Karpas-422 (cell line): Measurements from ENCODE around the gene MAD2L1. TPM values are rescaled to one million over a fixed set of nuclear protein-coding genes. Genes with fewer than 3 reads are reported as not detected.

Experiments used
- DNase-seq: peaks from one replicate; pipeline ENCODE4 v3.0.0-alpha.2; 2015
- H2AFZ ChIP-seq: fragments of 200-600 bp; sonication (generic); 2 replicates; pipeline ENCODE4 v1.6.1; 2014; ENCODE audit warnings: antibody characterized with exemption, low read length, mixed read lengths
- H3K27ac ChIP-seq: fragments of 200-600 bp; sonication (generic); 2 replicates; pipeline ENCODE4 v1.5.1; 2014; ENCODE audit warnings: mild to moderate bottlenecking, low read length, moderate library complexity
- H3K27me3 ChIP-seq: fragments of 200-600 bp; sonication (generic); 2 replicates; pipeline ENCODE4 v1.6.1; 2014; ENCODE audit warnings: low read length, mixed read lengths
- H3K36me3 ChIP-seq: fragments of 200-600 bp; sonication (generic); 2 replicates; pipeline ENCODE4 v1.6.1; 2014; ENCODE audit warnings: low read length, mixed read lengths; ENCODE audit not compliant: insufficient read depth
- H3K4me1 ChIP-seq: fragments of 200-600 bp; sonication (generic); 2 replicates; pipeline ENCODE4 v1.6.1; 2014; ENCODE audit warnings: mild to moderate bottlenecking, low read length, mixed read lengths
- H3K4me2 ChIP-seq: fragments of 200-600 bp; sonication (generic); 2 replicates; pipeline ENCODE4 v1.6.1; 2014; ENCODE audit warnings: low read length, low read depth, mild to moderate bottlenecking; ENCODE audit not compliant: poor library complexity, severe bottlenecking
- H3K4me3 ChIP-seq: fragments of 200-600 bp; sonication (generic); 2 replicates; pipeline ENCODE4 v1.5.1; 2014; ENCODE audit warnings: mild to moderate bottlenecking, antibody characterized with exemption, low read length, mixed read lengths
- H3K79me2 ChIP-seq: fragments of 200-600 bp; sonication (generic); 2 replicates; pipeline ENCODE4 v1.6.1; 2014; ENCODE audit warnings: mild to moderate bottlenecking, low read length, mixed read lengths
- H3K9ac ChIP-seq: fragments of 200-600 bp; sonication (generic); 2 replicates; pipeline ENCODE4 v1.6.0; 2014; ENCODE audit warnings: low read length
- H3K9me2 ChIP-seq: fragments of 200-600 bp; sonication (generic), shearing (Covaris generic); replicated peaks from 2 replicates; pipeline ENCODE4 v1.6.0; 2014; ENCODE audit warnings: mild to moderate bottlenecking, low read length, moderate library complexity; ENCODE audit not compliant: insufficient read depth
- H3K9me3 ChIP-seq: fragments of 300-700, 200-600 bp; sonication (generic); 2 replicates; pipeline ENCODE4 v1.6.1; 2014; ENCODE audit warnings: low read length, mixed read lengths
- H4K20me1 ChIP-seq: fragments of 200-600 bp; sonication (generic); 2 replicates; pipeline ENCODE4 v1.6.1; 2014; ENCODE audit warnings: mild to moderate bottlenecking, antibody characterized with exemption, low read length, low read depth; ENCODE audit not compliant: insufficient read depth
- total RNA-seq: library from RNA; depleted of rRNA; stranded (reverse); fragments of >200 nt; shearing (Covaris generic); gene quantifications from 2 replicates; pipeline ENCODE4 v1.2.3, GENCODE V29; 2014; ENCODE audit warnings: low replicate concordance

Gene MAD2L1
- total RNA-seq, 1 experiment from 2014 or later: 140 TPM

DNA sequence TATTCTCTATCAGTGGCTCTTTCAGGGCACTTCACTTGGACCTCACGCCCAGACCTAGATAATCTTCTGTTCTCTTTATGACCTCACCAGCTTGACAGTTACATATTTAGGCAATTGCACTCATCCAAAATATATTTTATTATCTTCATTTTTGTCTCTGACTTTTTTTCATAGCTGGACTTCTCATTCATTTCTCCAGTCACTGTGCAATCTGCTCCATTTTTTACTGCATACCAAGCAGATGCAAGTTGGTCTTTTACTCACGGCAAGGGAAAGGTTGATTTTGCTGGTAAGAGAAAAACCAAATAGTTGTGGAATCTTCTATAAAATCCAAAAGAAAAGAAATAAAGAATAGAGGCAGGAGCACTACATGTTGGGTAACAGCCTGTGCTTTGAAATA is 31.7 kb downstream of the MAD2L1 start:
- no peak for DNase-seq
- no peak overlapping the region for H3K4me2 ChIP-seq
- H3K4me1 ChIP-seq: no peaks in the 10 kb centered on the region
- no peak overlapping the region for H3K27ac ChIP-seq
- H3K36me3 ChIP-seq: no peaks in the 10 kb centered on the region
- H3K27me3 ChIP-seq: no peaks in the 10 kb centered on the region
- no peaks in the 10 kb centered on the region for H3K9me3 ChIP-seq
- no peak overlapping the region for H3K4me3 ChIP-seq
- no peak overlapping the region for H2AFZ ChIP-seq
- H3K9me2 ChIP-seq: no peaks in the 10 kb centered on the region
- no peak overlapping the region for H3K9ac ChIP-seq
- no peaks in the 10 kb centered on the region for H3K79me2 ChIP-seq
- no peaks in the 10 kb centered on the region for H4K20me1 ChIP-seq

DNA sequence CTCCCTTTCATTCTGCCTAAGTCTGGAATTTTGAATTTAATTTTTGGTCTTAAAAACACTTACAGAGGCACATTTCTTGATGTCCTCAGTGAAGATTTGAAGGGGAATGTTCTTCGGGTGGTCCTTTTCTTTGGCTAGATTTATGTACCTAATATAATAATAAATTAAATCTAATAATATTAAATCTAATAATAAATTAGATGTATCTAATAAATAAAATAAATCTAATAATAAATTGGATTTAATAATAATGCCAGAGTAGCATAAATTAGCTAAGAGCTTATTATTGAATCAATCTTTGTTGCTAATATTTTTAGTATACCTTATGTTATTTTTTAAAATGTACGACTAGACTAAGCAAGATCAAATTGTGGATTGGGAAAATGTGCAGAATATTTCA is 39.8 kb downstream of the MAD2L1 start:
- Histone ChIP-seq H3K9ac (no peak overlapping the region), H3K4me2 (no peak overlapping the region), H3K79me2 (no peaks in the 10 kb centered on the region), H3K27me3 (no peaks in the 10 kb centered on the region), H4K20me1 (no peaks in the 10 kb centered on the region), H3K27ac (no peak overlapping the region), H3K9me2 (no peaks in the 10 kb centered on the region), H3K36me3 (no peaks in the 10 kb centered on the region), H3K9me3 (no peaks in the 10 kb centered on the region), H3K4me1 (no peaks in the 10 kb centered on the region), H2AFZ (no peak overlapping the region), H3K4me3 (no peak overlapping the region)
- DNase-seq: no peak

DNA sequence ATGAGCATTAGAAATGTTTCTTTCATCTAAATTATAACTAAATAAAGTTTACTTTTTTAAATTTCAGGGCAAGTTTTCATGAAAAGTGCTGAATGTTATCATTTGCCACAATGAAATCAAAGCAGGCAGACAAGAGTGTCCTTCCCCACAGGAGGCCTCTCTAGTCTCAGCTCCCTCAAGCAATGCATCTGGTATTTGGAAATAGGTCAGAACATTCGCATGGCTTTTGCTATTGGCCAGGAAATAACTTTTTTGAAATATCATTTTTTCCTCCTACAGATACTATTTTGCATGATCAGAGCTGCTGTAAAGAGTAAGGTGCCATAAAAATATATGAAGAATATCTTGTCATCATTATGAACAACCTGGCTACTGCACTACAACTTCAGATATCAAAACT is 41.1 kb downstream of the MAD2L1 start:
- Histone ChIP-seq H3K36me3 (no peaks in the 10 kb centered on the region), H3K4me2 (no peak overlapping the region), H3K9ac (no peak overlapping the region), H4K20me1 (no peaks in the 10 kb centered on the region), H3K9me3 (no peaks in the 10 kb centered on the region), H3K79me2 (no peaks in the 10 kb centered on the region), H2AFZ (no peak overlapping the region), H3K27ac (no peak overlapping the region), H3K27me3 (no peaks in the 10 kb centered on the region), H3K9me2 (no peaks in the 10 kb centered on the region), H3K4me1 (no peaks in the 10 kb centered on the region), H3K4me3 (no peak overlapping the region)
- DNase-seq: no peak

DNA sequence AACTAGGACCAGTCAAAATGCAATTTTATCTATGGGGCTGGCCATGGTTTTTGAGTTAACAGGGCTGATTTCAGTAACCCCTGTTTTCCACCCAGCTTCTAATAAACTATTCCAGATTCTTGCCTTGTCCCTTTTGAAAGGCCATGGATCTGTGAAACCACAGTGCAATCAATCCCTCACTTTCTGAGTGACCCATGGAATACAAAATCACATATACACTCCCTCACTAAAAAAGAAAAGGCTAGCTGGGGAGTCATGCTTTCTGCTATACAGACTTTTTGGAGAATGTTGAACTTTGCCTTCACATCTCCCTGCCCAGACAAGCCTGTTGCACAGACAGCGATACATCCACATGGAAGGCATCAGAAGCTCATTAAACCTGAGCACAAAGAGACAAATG is 47.9 kb downstream of the MAD2L1 start:
- Histone ChIP-seq H3K9me3 (no peaks in the 10 kb centered on the region), H3K9ac (no peak overlapping the region), H3K27me3 (no peaks in the 10 kb centered on the region), H3K9me2 (no peaks in the 10 kb centered on the region), H2AFZ (no peak overlapping the region), H3K4me3 (no peak overlapping the region), H3K79me2 (no peaks in the 10 kb centered on the region), H4K20me1 (no peaks in the 10 kb centered on the region), H3K4me1 (no peaks in the 10 kb centered on the region), H3K36me3 (no peaks in the 10 kb centered on the region), H3K27ac (no peak overlapping the region), H3K4me2 (no peak overlapping the region)
- no peak for DNase-seq

DNA sequence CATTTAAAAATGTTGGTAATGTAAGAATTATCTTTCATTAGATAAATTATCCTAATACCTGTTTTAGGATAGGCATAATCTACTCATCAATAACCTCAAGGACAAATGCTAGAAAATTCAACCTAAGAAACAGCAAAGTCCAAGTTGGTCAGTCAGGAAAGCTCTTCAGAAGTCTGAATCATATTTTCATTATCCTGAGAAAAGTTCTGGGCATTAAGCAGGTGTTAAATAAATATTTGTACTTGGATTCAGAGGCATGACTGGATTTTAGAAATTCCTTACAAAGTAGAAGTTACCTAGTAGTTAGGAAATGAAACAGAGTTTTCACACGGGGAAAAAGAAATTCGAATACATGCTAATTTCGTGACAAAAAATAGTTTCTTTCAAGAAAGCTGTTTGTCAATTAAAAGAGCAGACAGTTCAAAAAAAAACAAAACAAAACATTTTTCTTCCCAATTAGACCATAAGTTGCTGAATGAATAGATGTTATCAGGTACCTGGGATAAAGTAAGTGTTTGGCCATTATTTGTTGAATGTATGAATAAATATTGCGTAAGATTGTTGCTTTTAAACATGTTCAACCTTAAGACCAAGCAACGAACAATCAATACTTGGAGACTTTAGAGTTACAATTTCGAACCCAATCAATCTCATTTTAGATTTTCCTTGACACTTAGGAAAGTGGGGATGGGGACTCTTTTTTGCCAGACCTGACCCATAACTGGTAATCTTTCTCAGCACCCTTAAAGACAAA is 48.5 kb downstream of the MAD2L1 start:
- no peak overlapping the region for H3K9ac ChIP-seq
- no peak for DNase-seq
- H3K4me1 ChIP-seq: no peaks in the 10 kb centered on the region
- H3K79me2 ChIP-seq: no peaks in the 10 kb centered on the region
- no peaks in the 10 kb centered on the region for H4K20me1 ChIP-seq
- H3K4me2 ChIP-seq: no peak overlapping the region
- H2AFZ ChIP-seq: no peak overlapping the region
- no peaks in the 10 kb centered on the region for H3K36me3 ChIP-seq
- H3K27me3 ChIP-seq: no peaks in the 10 kb centered on the region
- no peak overlapping the region for H3K27ac ChIP-seq
- H3K9me2 ChIP-seq: no peaks in the 10 kb centered on the region
- no peaks in the 10 kb centered on the region for H3K9me3 ChIP-seq
- no peak overlapping the region for H3K4me3 ChIP-seq

DNA sequence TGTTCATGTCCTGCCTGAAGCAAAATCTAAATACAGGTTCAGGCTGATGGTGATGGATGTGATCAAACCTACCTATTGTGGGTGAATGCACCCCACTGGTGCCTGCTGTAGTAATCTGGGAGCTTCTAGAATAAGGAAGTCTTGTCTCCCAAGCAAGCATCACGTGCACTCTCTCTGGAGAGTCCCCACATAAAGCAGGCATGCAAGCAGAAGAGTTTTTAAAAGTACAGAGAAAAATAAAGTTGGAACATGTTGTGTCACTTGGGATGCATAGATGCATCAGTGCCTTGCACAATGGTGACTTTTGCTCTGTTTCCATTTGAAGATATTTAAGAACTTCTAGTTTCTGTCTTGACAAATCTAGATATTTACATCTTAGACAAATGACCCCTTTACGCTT is 54.9 kb downstream of the MAD2L1 start:
- no peaks in the 10 kb centered on the region for H3K4me1 ChIP-seq
- no peak overlapping the region for H2AFZ ChIP-seq
- H3K9me3 ChIP-seq: no peaks in the 10 kb centered on the region
- no peaks in the 10 kb centered on the region for H3K79me2 ChIP-seq
- H3K27ac ChIP-seq: no peak overlapping the region
- H3K9me2 ChIP-seq: no peaks in the 10 kb centered on the region
- no peak overlapping the region for H3K4me2 ChIP-seq
- no peak for DNase-seq
- H3K36me3 ChIP-seq: no peaks in the 10 kb centered on the region
- H4K20me1 ChIP-seq: no peaks in the 10 kb centered on the region
- no peak overlapping the region for H3K4me3 ChIP-seq
- no peaks in the 10 kb centered on the region for H3K27me3 ChIP-seq
- H3K9ac ChIP-seq: no peak overlapping the region

DNA sequence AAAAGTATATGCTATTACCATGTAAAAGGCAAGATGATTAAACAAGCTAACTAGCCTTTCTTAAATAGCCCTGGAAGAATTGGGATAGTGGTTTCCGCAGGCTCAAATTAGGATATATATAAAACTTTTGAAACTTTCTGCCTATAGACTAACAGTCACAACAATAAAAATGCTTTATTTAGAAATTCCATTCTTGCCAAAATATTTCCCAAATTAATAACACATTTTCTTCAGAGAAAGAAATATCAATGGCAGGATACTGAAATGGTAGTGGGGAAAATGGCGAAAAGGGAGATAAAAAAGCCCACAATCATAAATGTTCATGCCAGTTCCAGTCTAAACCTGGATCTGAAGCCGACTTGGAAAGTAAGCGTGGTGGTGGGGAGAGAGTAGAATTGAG is 56.0 kb downstream of the MAD2L1 start:
- no peaks in the 10 kb centered on the region for H3K9me3 ChIP-seq
- no peak overlapping the region for H3K9ac ChIP-seq
- H2AFZ ChIP-seq: no peak overlapping the region
- no peaks in the 10 kb centered on the region for H4K20me1 ChIP-seq
- H3K9me2 ChIP-seq: no peaks in the 10 kb centered on the region
- H3K27me3 ChIP-seq: no peaks in the 10 kb centered on the region
- no peak for DNase-seq
- no peaks in the 10 kb centered on the region for H3K36me3 ChIP-seq
- H3K4me2 ChIP-seq: no peak overlapping the region
- no peaks in the 10 kb centered on the region for H3K79me2 ChIP-seq
- no peak overlapping the region for H3K27ac ChIP-seq
- no peak overlapping the region for H3K4me3 ChIP-seq
- H3K4me1 ChIP-seq: no peaks in the 10 kb centered on the region

DNA sequence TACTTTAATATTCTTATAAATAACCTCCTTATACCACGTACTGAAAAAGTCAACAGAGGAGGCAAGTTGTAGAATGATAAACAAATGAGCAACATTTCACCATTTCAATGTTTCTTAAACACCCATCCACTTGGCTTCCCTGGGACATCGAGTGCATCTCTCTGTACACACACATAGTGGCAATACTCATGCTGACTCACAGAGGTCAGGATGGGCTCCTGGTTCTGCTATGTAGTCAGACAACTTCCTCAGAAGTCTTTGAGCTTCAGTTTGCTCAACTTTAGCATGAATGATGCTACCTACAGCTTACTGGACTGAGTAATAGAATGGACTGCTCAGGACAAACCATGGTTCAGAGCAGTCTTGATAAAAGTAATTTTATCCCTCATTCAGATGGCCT is 56.9 kb downstream of the MAD2L1 start:
- no peak overlapping the region for H3K27ac ChIP-seq

More for the DNA sequence above, 56.9 kb downstream of the MAD2L1 start:
- Histone ChIP-seq H3K4me1 (no peaks in the 10 kb centered on the region), H3K9me2 (no peaks in the 10 kb centered on the region), H3K36me3 (no peaks in the 10 kb centered on the region), H3K9me3 (no peaks in the 10 kb centered on the region), H3K4me2 (no peak overlapping the region), H3K79me2 (no peaks in the 10 kb centered on the region), H3K4me3 (no peak overlapping the region), H3K27me3 (no peaks in the 10 kb centered on the region), H4K20me1 (no peaks in the 10 kb centered on the region), H2AFZ (no peak overlapping the region), H3K9ac (no peak overlapping the region)
- DNase-seq: no peak
